Measurements from ENCODE around the gene B3GNT4.

DNA sequence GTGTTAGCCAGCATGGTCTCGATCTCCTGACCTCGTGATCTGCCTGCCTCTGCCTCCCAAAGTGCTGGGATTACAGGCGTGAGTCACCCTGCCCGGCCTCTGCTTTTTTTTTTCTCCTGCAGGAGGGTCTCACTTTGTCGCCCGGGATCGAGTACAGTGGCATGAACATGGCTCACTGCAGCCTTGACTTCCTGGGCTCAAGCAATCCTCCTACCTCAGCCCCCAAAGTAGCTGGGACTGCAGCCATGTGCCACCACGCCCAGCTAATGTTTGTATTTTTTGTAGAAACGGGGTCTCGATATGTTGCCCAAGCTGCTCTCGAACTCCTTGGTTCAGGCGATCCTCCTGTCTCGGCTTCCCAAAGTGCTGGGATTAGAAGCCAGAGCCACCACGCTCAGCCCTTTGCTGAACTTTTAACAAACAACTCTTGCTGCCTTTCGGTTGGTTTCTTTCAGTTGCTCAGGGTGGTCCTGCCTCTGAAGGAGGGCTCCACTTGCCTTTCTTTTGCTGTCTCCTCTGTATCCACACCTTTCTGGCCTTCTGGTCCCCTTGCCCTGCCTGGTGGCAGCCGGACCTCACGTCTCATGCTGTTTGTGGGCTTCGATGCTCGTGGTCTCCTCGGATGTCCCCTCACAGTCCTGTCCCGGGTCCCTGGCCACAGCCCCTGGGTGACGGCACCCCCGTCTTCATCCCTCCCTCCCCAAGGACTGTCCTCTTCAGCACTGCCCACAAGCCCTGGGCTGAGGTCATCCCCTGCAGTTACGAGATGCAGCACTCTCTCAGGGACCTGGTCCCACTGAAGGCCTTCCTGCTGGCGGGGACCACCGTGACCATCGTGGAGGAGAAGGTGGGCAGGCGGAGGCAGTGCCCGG lies 3.8 kb upstream of the B3GNT4 start:
- TF ChIP-seq CTCF (conservative IDR thresholded peaks at IDR 0.05 in 1 of 2, IDR thresholded peaks at IDR 0.05 in 1 of 2; ENCODE audit: extremely low read depth in 1 of 2, insufficient read depth in 1 of 2, low read depth in 1 of 2, low read length in 2 of 2) = no peak
- no peak for TF ChIP-seq EZH2 (IDR thresholded peaks at IDR 0.05; ENCODE audit: borderline replicate concordance, low read length)
